Left ventricle myocardium inferior (tissue), 1 donor: ENCODE results near the gene PGR. TPM values are rescaled to one million over a fixed set of nuclear protein-coding genes. Genes with fewer than 3 reads are reported as not detected.

Experiments used
- DNase-seq: peaks from one replicate; pipeline ENCODE4 v3.0.0-alpha.2; 2020
- H3K27ac ChIP-seq: fragments of 200-600 bp; replicated peaks from 2 replicates; pipeline ENCODE4 v1.8.0; 2021
- H3K27me3 ChIP-seq: fragments of 200-600 bp; 2 replicates; pipeline ENCODE4 v1.8.0; 2021; ENCODE audit warnings: low read depth
- H3K36me3 ChIP-seq: fragments of 200-600 bp; 2 replicates; pipeline ENCODE4 v1.8.0; 2021
- H3K4me1 ChIP-seq: fragments of 200-600 bp; 2 replicates; pipeline ENCODE4 v1.8.0; 2021
- H3K4me3 ChIP-seq: fragments of 200-600 bp; 2 replicates; pipeline ENCODE4 v1.8.0; 2021; ENCODE audit warnings: mild to moderate bottlenecking, moderate library complexity
- H3K9me3 ChIP-seq: fragments of 200-600 bp; replicated peaks from 2 replicates; pipeline ENCODE4 v1.8.0; 2021
- intact Hi-C: fragments of 100-400 bp; cut with micrococcal nuclease; formaldehyde crosslinking; loops from one replicate; pipeline ENCODE4 v1.11.0; 2022
- total RNA-seq: library from RNA; stranded (reverse); fragmentation: NEBNext Ultra II Directional; extraction: Animal tissue kit (Norgen Biotek cat#: 25700); gene quantifications from one replicate; pipeline ENCODE4 v1.2.1, GENCODE V29; 2021
- TF ChIP-seq, protein P1 (sequence below): fragments of 200-600 bp; IDR thresholded peaks from 2 replicates; pipeline ENCODE4 v1.8.0; 2021; ENCODE audit warnings: antibody characterized with exemption, mild to moderate bottlenecking, borderline replicate concordance
- donor health status: DM: no; HTN: yes; CAD: no; lungs with severe emphysema.

Gene PGR
- total RNA-seq, 1 donor from 2014 or later = 11.7 TPM

DNA sequence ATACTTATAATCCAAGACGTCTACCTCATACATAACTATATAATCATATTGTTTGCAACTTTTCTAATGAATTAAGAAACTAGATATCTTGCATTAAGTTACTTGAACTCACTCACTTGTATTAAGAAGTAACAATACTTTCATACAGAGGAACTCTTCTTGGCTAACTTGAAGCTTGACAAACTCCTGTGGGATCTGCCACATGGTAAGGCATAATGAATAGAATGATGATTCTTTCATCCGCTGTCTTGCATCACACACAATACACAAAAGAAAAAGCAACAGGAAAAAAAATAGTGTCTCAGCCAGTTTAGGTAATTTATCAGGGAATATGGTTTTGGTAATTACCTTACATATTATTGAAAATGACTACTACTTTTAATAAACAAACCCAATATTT lies 79.8 kb downstream of the PGR start:
- Histone ChIP-seq H3K4me3 (no peak overlapping the region), H3K36me3 (no peaks in the 10 kb centered on the region), H3K9me3 (no peaks in the 10 kb centered on the region), H3K4me1 (no peaks in the 10 kb centered on the region), H3K27ac (no peak overlapping the region), H3K27me3 (no peaks in the 10 kb centered on the region)
- intact Hi-C loops = no loop called here
- DNase-seq = no peak
- TF ChIP-seq, protein P1, sequence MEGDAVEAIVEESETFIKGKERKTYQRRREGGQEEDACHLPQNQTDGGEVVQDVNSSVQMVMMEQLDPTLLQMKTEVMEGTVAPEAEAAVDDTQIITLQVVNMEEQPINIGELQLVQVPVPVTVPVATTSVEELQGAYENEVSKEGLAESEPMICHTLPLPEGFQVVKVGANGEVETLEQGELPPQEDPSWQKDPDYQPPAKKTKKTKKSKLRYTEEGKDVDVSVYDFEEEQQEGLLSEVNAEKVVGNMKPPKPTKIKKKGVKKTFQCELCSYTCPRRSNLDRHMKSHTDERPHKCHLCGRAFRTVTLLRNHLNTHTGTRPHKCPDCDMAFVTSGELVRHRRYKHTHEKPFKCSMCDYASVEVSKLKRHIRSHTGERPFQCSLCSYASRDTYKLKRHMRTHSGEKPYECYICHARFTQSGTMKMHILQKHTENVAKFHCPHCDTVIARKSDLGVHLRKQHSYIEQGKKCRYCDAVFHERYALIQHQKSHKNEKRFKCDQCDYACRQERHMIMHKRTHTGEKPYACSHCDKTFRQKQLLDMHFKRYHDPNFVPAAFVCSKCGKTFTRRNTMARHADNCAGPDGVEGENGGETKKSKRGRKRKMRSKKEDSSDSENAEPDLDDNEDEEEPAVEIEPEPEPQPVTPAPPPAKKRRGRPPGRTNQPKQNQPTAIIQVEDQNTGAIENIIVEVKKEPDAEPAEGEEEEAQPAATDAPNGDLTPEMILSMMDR = no peak

DNA sequence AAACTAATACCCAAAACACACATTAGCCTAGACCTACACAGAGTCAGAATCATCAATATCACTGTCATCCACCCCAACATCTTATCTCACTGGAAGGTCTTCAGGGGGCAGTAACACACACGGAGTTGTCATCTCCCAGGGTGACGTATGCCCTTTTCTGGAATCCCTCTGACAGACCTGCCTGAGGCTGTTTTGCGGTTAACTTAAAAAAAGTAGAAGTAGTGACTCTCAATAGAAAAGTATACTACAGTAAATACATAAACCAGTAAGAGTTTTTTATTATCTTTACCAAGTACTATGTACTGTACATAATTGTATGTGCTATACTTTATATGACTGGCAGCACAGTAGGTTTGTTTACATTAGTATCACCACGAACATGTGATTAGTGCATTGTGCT lies 80.5 kb downstream of the PGR start:
- TF ChIP-seq, protein P1 = no peak
- Histone ChIP-seq H3K4me3 (no peak overlapping the region), H3K27ac (no peak overlapping the region), H3K36me3 (no peaks in the 10 kb centered on the region), H3K27me3 (no peaks in the 10 kb centered on the region), H3K4me1 (no peaks in the 10 kb centered on the region), H3K9me3 (no peaks in the 10 kb centered on the region)
- intact Hi-C loops = no loop called here
- no peak for DNase-seq

DNA sequence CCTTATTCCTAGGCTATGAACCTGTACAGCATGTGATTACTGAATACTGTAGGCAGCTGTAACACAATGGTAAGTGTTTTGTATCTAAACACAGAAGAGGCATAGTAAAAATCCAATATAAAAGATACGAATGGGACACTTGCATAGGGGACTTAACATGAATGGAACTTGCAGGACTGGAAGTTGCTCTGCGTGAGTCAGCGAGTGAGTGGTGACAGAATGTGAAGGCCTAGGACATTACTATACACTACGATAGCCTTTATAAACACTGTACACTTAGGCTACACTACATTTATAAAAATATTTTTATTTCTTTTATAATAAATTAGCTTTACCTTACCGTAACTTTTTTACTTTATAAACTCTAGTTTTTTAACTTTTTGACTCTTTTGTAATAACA lies 81.1 kb downstream of the PGR start:
- no peak for DNase-seq
- Histone ChIP-seq H3K4me3 (no peak overlapping the region), H3K9me3 (no peaks in the 10 kb centered on the region), H3K36me3 (no peaks in the 10 kb centered on the region), H3K27me3 (no peaks in the 10 kb centered on the region), H3K27ac (no peak overlapping the region), H3K4me1 (no peaks in the 10 kb centered on the region)
- intact Hi-C loops = no loop called here
- TF ChIP-seq, protein P1 = no peak

DNA sequence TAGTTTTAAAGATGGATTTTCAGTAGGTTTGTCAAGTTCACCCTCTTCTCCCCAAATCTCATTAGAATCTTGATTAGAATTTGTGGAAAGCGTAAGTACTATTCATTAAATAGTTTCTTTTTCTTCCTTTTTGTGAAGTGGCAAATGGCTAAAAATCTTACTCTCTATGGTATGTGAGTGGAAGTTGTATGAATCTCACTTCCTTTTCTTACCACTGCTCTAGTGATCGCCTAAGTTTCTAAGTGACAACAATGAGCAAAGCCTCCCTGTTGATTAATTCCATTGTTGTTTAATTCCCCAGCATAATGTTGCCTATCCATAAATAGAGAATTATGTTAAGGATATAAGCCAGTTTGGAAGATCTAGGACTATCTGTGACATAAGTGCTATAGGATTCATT lies 82.7 kb downstream of the PGR start:
- no peaks in the 10 kb centered on the region for H3K27me3 ChIP-seq
- intact Hi-C loops = no loop called here
- no peaks in the 10 kb centered on the region for H3K36me3 ChIP-seq

DNA sequence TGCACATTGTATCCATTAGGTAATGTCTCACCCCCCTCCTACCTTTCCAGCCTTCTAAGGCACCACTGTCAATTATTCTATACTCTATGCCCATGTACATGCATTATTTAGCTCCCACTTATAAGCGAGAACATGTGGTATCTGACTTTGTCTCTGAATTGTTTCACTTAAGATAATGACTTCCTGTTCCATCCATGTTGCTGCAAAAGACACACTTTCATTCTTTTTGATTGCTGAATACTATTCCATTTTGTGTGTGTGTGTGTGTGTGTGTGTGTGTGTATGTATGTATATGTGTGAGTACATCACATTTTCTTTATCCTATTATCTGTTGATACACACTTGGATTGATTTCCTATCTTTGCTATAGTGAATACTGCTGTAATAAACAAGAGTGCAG lies 84.2 kb downstream of the PGR start:
- no peak overlapping the region for H3K4me3 ChIP-seq
- TF ChIP-seq, protein P1 = no peak
- H3K4me1 ChIP-seq = no peaks in the 10 kb centered on the region
- H3K36me3 ChIP-seq = no peaks in the 10 kb centered on the region
- intact Hi-C loops = no loop called here
- no peaks in the 10 kb centered on the region for H3K9me3 ChIP-seq
- H3K27me3 ChIP-seq = no peaks in the 10 kb centered on the region
- no peak overlapping the region for H3K27ac ChIP-seq
- DNase-seq = no peak

More for the DNA sequence above, 82.7 kb downstream of the PGR start:
- TF ChIP-seq, protein P1 = no peak
- Histone ChIP-seq H3K4me3 (no peak overlapping the region), H3K4me1 (no peaks in the 10 kb centered on the region), H3K27ac (no peak overlapping the region), H3K9me3 (no peaks in the 10 kb centered on the region)
- no peak for DNase-seq

DNA sequence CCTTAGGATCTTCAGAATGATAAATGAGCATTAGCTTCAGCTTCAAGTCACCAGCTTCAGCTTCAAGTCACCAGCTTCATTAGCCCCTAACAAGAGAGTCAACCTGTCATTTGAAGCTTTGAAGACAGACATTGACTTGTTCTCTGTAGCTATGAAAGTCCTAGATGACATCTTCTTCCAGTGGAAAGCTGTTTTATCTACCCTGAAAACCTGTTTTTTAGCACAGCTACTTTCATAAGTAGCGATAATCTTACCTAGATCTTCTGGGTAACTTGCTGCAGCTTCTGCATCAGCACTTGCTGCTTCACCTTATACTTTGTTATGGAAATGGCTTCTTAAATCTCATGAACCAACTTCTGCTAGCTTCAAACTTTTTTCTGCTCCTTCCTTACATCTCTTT lies 85.7 kb downstream of the PGR start:
- no peaks in the 10 kb centered on the region for H3K36me3 ChIP-seq
- no peaks in the 10 kb centered on the region for H3K9me3 ChIP-seq
- H3K4me3 ChIP-seq = no peak overlapping the region
- H3K27me3 ChIP-seq = no peaks in the 10 kb centered on the region
- TF ChIP-seq, protein P1 = no peak
- intact Hi-C loops = no loop called here
- DNase-seq = no peak
- no peaks in the 10 kb centered on the region for H3K4me1 ChIP-seq
- no peak overlapping the region for H3K27ac ChIP-seq
